Measurements from ENCODE around the gene IST1.

GRCh38 chr16:71956486-71956885, 61.2 kb downstream of the IST1 start:
- TF ChIP-seq EZH2 (IDR thresholded peaks at IDR 0.05; ENCODE audit: insufficient read depth, poor library complexity, severe bottlenecking) (no peak), EZH2phosphoT487 (IDR thresholded peaks at IDR 0.05; ENCODE audit: insufficient read depth, low read depth) (no peak)
